Measurements from ENCODE around the gene SLC35A5. TPM values are rescaled to one million over a fixed set of nuclear protein-coding genes. Genes with fewer than 3 reads are reported as not detected.

Gene SLC35A5
- total and polyA plus RNA-seq, 2 of the 8 experiments (the other 6 are each of a cell fraction or from before 2014, with no cell fraction given): 36.5 to 38.6 TPM

DNA sequence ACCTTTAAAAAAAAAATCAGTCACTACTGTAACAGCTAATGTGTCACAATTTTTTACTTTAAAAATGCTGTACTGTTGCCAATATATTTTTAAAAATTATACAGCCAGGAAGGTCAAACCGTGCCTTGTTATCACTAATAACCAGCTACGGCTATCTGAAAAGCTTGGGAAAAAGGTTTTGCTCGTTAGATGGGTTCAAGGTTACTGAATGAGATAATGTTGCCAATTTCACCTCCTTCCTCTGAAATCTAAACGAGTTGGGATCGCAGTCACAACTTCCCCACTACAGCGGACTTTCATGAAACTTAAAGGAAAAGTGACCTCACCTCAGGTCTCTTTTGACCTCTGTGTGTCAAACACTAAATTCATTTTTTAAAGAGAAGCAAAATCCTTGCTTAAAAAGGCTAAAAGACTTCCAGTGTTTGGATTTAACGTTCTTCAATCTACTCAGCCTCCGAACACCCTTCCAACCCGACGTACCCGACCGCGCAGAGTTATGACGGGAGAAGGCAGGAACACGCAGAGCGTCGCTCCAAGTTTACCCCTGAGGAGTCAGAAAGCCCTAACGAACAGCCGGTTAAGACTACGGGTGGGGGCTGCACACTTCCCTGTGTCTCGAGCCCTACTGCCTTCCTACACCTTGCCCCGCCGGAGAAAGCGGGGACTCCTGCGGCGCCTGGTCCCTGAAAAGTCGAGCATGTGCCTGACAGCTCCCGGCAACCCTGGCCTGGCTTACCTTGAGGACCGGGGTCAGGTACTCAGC is 943 bp upstream of the SLC35A5 start:
- H3K9ac ChIP-seq (replicated peaks in 1 of 4; ENCODE audit: extremely low read depth in 1 of 4, low read depth in 3 of 4, low read length in 3 of 4): peak overlapping the region in 3 of 4 experiments; percentile 76 to 87 (median 82); a peak in 6 of 7 replicates
- H3K4me1 ChIP-seq (replicated peaks in 1 of 4; ENCODE audit: control insufficient read depth in 3 of 4, insufficient read depth in 4 of 4, low read length in 3 of 4): no peaks in the 10 kb centered on the region; a peak in 1 of 7 replicates
- H2BK20ac ChIP-seq (ENCODE audit: low read length): no peak overlapping the region
- H2BK15ac ChIP-seq (ENCODE audit: low read length): no peak overlapping the region
- 2% methylated on average over 29 of the region's 29 CpGs; no CpG with 5 or more reads in 1 of the 2 experiments for WGBS, 2 experiments (ENCODE audit: extremely low coverage in 1 of 2, insufficient coverage in 1 of 2, insufficient read length in 1 of 2, insufficient replicate concordance in 2 of 2, low coverage in 1 of 2, low lambda C conversion rate in 2 of 2, missing lambda C conversion rate in 1 of 2)
- H3K23ac ChIP-seq (ENCODE audit: insufficient read length): no peak overlapping the region
- H2AFZ ChIP-seq (ENCODE audit: low read length): peak overlapping the region; percentile 90
- peaks cover 11% of the 10 kb centered on the region for H3K23me2 ChIP-seq (ENCODE audit: low read depth, low read length)
- H4K20me1 ChIP-seq (replicated peaks in 1 of 2; ENCODE audit: control insufficient read depth in 1 of 2, insufficient read depth in 2 of 2, low read length in 2 of 2): no peaks in the 10 kb centered on the region
- H3K4ac ChIP-seq (replicated peaks; ENCODE audit: insufficient read length, low read depth, low read length): no peak overlapping the region
- peak in 1 of 2 experiments; percentile 82 for DNase-seq (ENCODE audit: low read depth in 1 of 2, low spot score in 2 of 2)
- peak overlapping the region; percentile 42; the same call in 1 of the 2 replicates for H4K8ac ChIP-seq (ENCODE audit: extremely low read depth, insufficient read depth, low read length)
- H4K5ac ChIP-seq (ENCODE audit: insufficient read length, low read depth, low read length): no peak overlapping the region
- no peak overlapping the region for H4K91ac ChIP-seq (replicated peaks; ENCODE audit: insufficient read length, low read length)
- 0 out of 2 replicates have a peak overlapping the region, but pooled peaks have one; percentile 96 for H2BK5ac ChIP-seq (ENCODE audit: low read depth, low read length)
- POLR2A ChIA-PET (ENCODE audit: partially characterized antibody): interaction anchor here (0.6 to 1.5 kb wide), 6 partner anchors 9 to 457 kb away, joined by 3 to 6 read pairs (median 3); partner anchors contain the start of gene GTPBP8
- H2AK5ac ChIP-seq (ENCODE audit: low read depth, low read length): no peak overlapping the region
- FAIRE-seq: peak; percentile 24
- H3K56ac ChIP-seq (replicated peaks; ENCODE audit: insufficient read length, low read depth, low read length): no peak overlapping the region
- 0 out of 2 replicates have a peak overlapping the region, but pooled peaks have one; percentile 27 for H2BK12ac ChIP-seq (ENCODE audit: low read depth, low read length)
- CTCF ChIA-PET (ENCODE audit: partially characterized antibody): interaction anchor here (0.6 to 1.1 kb wide), 2 partner anchors 150 to 267 kb away, joined by 3 read pairs; partner anchors contain the start of gene SLC9C1
- no peaks in the 10 kb centered on the region for H3K79me1 ChIP-seq (ENCODE audit: low read depth, low read length)
- H3K27me3 ChIP-seq (replicated peaks in 1 of 4; ENCODE audit: control insufficient read depth in 3 of 4, extremely low read depth in 1 of 4, insufficient read depth in 3 of 4, low read length in 3 of 4): no peaks in the 10 kb centered on the region
- peak overlapping the region; percentile 76 to 97 (median 78) for H3K4me3 ChIP-seq (ENCODE audit: extremely low read depth in 1 of 4, insufficient read depth in 2 of 4, low read depth in 3 of 4, low read length in 4 of 4)
- peak overlapping the region; percentile 64 to 88 for H3K4me2 ChIP-seq (ENCODE audit: insufficient read depth in 1 of 2, low read depth in 2 of 2, low read length in 2 of 2)
- no peaks in the 10 kb centered on the region for H3K9me3 ChIP-seq (ENCODE audit: insufficient read depth in 2 of 2, low read depth in 1 of 2, low read length in 1 of 2)
- no peak overlapping the region for H2BK120ac ChIP-seq (replicated peaks; ENCODE audit: low read depth, low read length)
- H3K18ac ChIP-seq (ENCODE audit: extremely low read depth, low read length): no peak overlapping the region
- H3K27ac ChIP-seq (ENCODE audit: low read depth, low read length): peak overlapping the region; percentile 49; the same call in 1 of the 2 replicates
- H3K36me3 ChIP-seq (ENCODE audit: control insufficient read depth in 2 of 4, insufficient read depth in 4 of 4, low read length in 3 of 4): peaks cover 0 to 7% (median under 1%) of the 10 kb centered on the region in 4 experiments; a peak in 3 of 8 replicates
- no peak overlapping the region for H3K14ac ChIP-seq (ENCODE audit: insufficient read length)
- H3K79me2 ChIP-seq (ENCODE audit: control insufficient read depth in 1 of 2, insufficient read depth in 2 of 2, low read length in 2 of 2): peaks cover 3 to 47% of the 10 kb centered on the region in 2 experiments; a peak in 3 of 4 replicates
- TF ChIP-seq NRF1 (IDR thresholded peaks at IDR 0.05; ENCODE audit: low read depth, low read length) (no peak), POLR2AphosphoS5 (IDR thresholded peaks at IDR 0.05; ENCODE audit: low read depth, low read length) (peak; percentile 27; the same call in 1 of the 2 replicates), GABPA (IDR thresholded peaks at IDR 0.05; ENCODE audit: borderline replicate concordance, insufficient read depth, low read length) (no peak), SAP30 (IDR thresholded peaks at IDR 0.05; ENCODE audit: insufficient read depth, insufficient replicate concordance, low read length) (peak; percentile 96), EZH2 (IDR thresholded peaks at IDR 0.05; ENCODE audit: low read depth, low read length, severe bottlenecking) (no peak), USF2 (IDR thresholded peaks at IDR 0.05; ENCODE audit: low read length) (no peak), SIN3A (conservative IDR thresholded peaks at IDR 0.05 in 1 of 2, IDR thresholded peaks at IDR 0.05 in 1 of 2; ENCODE audit: low read depth in 1 of 2, low read length in 2 of 2) (peak in 1 of 2 experiments; percentile 71; a peak in 3 of 4 replicates), RAD21 (IDR thresholded peaks at IDR 0.05 in 1 of 2, conservative IDR thresholded peaks at IDR 0.05 in 1 of 2; ENCODE audit: low read depth in 2 of 2, low read length in 2 of 2) (no peak)
